OCI-LY1 (cell line): ENCODE measurements around the gene DPEP2NB.

Experiments used
- CTCF ChIP-seq: fragments of 200-600 bp; sonication (generic), shearing (Covaris generic); IDR thresholded peaks from 2 replicates; pipeline ENCODE4 v1.5.1; 2017; ENCODE audit warnings: mild to moderate bottlenecking, antibody characterized with exemption, low read length, moderate library complexity, mixed read lengths
- EZH2 ChIP-seq: fragments of 200-600 bp; sonication (generic), shearing (Covaris generic); IDR thresholded peaks from 2 replicates; pipeline ENCODE4 v1.8.0; 2017; ENCODE audit warnings: borderline replicate concordance, mixed run types, mild to moderate bottlenecking, antibody characterized with exemption, low read length, moderate library complexity, mixed read lengths

- TF ChIP-seq EZH2, result no peak
- TF ChIP-seq CTCF, result no peak
These were observed 2.3 kb downstream of the DPEP2NB start for GRCh38 chr16:68013440-68013839.
